ENCODE results near the gene HAGH.

HAGH gene

DNA sequence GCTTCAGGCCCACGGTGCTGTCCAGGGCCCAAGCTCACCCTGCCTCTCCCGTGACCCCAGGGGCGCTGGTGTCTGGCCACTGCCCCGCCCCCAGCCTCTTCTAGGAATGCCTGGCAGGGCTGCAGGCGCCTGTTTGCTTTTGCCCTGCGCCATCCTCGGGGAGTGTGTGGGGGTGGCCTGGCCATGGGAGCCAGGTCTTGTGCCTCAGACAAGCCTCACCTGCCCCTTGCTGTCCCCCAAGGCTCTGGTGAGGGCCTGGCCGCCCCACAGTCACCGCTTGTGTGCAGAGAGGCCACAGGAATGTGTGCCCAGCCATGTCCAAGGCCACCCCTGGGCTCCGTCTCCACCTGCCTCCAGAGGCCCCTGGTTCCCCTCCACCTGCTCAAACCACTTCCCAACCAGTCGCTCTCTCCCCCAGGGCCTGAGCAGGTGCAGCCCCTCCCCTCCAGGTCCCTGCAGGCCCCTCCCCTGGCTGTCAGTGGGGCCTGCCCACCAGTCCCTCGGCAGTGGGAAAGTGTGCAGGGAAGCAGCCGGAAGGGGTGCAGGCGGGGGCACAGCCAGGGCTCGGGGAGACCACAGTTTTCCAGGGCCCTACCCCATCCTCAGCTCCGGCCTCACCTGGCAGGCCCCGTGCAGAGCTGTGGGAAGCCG is 32.3 kb downstream of the HAGH start:
- H3K4me2 ChIP-seq: no peak overlapping the region
- H3K4me3 ChIP-seq: no peak overlapping the region
- H3K9me3 ChIP-seq: peaks cover 24% of the 10 kb centered on the region
- H3K4me1 ChIP-seq: no peaks in the 10 kb centered on the region
- no peak overlapping the region for H3K27ac ChIP-seq
- no peaks in the 10 kb centered on the region for H3K27me3 ChIP-seq
- peaks cover 35% of the 10 kb centered on the region for H4K20me1 ChIP-seq
- no peak overlapping the region for H3K9ac ChIP-seq
- TF ChIP-seq Cebpa-rat (IDR thresholded peaks at IDR 0.05): no peak
- H3K36me3 ChIP-seq: peaks cover 55% of the 10 kb centered on the region

- Histone ChIP-seq H3K4me3 (no peak within 1 kb of the TSS), H3K36me3 (peaks cover 55% of the 10 kb centered on the region), H3K27me3 (no peaks in the 10 kb centered on the region), H3K9me3 (peaks cover 18% of the 10 kb centered on the region), H3K4me1 (no peaks in the 10 kb centered on the region), H4K20me1 (peaks cover 41% of the 10 kb centered on the region), H3K27ac (no peak within 1 kb of the TSS), H3K4me2 (no peak within 1 kb of the TSS), H3K9ac (no peak within 1 kb of the TSS)
- no peak for TF ChIP-seq Cebpa-rat (IDR thresholded peaks at IDR 0.05)
Observed at GRCh38 chr16:1793578-1794220, 32.9 kb downstream of the HAGH start, which contains the start of gene IGFALS. IGFALS (minus strand) TSS chr16:1793705; CDS start chr16:1793652, 53 bp downstream.

GRCh38 chr16:1792836-1793577 is 33.6 kb downstream of the HAGH start:
- peaks cover 55% of the 10 kb centered on the region for H3K36me3 ChIP-seq
- H3K9me3 ChIP-seq: peaks cover 11% of the 10 kb centered on the region
- H4K20me1 ChIP-seq: peaks cover 48% of the 10 kb centered on the region
- H3K27me3 ChIP-seq: no peaks in the 10 kb centered on the region
- no peaks in the 10 kb centered on the region for H3K4me1 ChIP-seq
- no peak overlapping the region for H3K4me3 ChIP-seq
- H3K9ac ChIP-seq: no peak overlapping the region
- H3K4me2 ChIP-seq: no peak overlapping the region
- H3K27ac ChIP-seq: no peak overlapping the region
- TF ChIP-seq Cebpa-rat (IDR thresholded peaks at IDR 0.05): no peak

- Histone ChIP-seq H3K27me3 (no peaks in the 10 kb centered on the region), H4K20me1 (peaks cover 56% of the 10 kb centered on the region), H3K4me3 (no peak overlapping the region), H3K27ac (no peak overlapping the region), H3K36me3 (peaks cover 58% of the 10 kb centered on the region), H3K9me3 (peaks cover 3% of the 10 kb centered on the region), H3K4me1 (no peaks in the 10 kb centered on the region), H3K9ac (no peak overlapping the region), H3K4me2 (no peak overlapping the region)
- no peak for TF ChIP-seq Cebpa-rat (IDR thresholded peaks at IDR 0.05)
Observed at GRCh38 chr16:1791943-1792812, 34.4 kb downstream of the HAGH start.

DNA sequence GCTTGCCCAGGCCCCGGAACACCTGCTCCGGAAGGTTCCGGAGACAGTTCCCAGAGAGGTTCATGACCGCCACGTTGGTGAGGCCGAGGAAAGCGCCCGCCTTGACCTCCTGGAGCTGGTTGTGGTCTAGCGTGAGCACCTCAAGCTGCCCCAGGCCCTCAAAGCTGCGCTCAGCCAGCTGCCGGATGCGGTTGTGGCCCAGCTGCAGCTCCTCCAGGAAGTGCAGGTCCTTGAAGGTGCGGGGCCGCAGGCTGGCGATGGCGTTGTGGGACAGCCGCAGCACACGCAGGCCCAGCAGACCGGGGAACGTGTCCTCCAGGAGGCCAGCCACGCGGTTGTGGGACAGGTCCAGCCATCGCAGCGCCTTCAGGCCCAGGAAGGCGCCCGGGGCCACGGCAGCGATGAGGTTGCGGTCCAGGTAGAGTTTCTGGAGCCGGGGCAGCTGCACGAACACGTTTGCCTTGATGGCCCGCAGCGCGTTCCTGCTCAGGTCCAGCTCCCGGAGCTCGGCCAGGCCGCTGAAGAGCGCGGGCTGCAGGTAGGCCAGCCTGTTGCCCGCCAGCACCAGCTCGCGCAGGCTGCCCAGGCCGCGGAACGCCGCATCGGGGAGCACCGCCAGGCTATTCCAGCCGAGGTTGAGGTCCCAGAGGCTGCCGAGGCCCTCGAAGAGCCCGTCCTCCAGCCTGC is 35.2 kb downstream of the HAGH start:
- no peak overlapping the region for H3K4me3 ChIP-seq
- peaks cover 65% of the 10 kb centered on the region for H3K36me3 ChIP-seq
- H4K20me1 ChIP-seq: peaks cover 64% of the 10 kb centered on the region
- H3K9me3 ChIP-seq: no peaks in the 10 kb centered on the region
- no peak overlapping the region for H3K4me2 ChIP-seq
- H3K9ac ChIP-seq: no peak overlapping the region
- H3K4me1 ChIP-seq: no peaks in the 10 kb centered on the region
- H3K27ac ChIP-seq: no peak overlapping the region
- H3K27me3 ChIP-seq: no peaks in the 10 kb centered on the region
- TF ChIP-seq Cebpa-rat (IDR thresholded peaks at IDR 0.05): no peak

GRCh38 chr16:1790611-1791255 is 35.9 kb downstream of the HAGH start:
- Histone ChIP-seq H3K36me3 (peaks cover 71% of the 10 kb centered on the region), H3K4me3 (no peak overlapping the region), H3K4me1 (no peaks in the 10 kb centered on the region), H4K20me1 (peaks cover 71% of the 10 kb centered on the region), H3K27me3 (no peaks in the 10 kb centered on the region), H3K9me3 (no peaks in the 10 kb centered on the region), H3K9ac (no peak overlapping the region), H3K27ac (no peak overlapping the region), H3K4me2 (no peak overlapping the region)
- no peak for TF ChIP-seq Cebpa-rat (IDR thresholded peaks at IDR 0.05)

DNA sequence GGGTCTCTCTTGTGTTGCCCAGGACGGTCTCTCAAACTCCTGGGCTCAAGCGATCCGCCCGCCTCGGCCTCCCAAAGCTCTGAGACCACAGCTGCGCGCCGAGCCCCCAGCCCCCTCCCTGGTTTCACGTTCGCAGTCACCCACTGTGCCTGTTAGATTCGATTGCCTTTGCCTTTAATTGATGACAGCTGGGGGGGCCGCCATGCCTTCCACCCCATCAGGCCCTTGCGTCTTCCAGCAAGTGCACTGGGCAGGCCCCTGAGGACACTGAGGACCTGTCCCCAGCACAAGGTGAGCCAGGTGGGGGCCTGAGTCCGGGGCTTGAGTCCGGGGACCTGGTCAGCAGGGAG is 36.4 kb downstream of the HAGH start:
- Histone ChIP-seq H3K4me3 (no peak overlapping the region), H3K27ac (no peak overlapping the region), H3K9ac (no peak overlapping the region), H3K4me1 (no peaks in the 10 kb centered on the region), H3K9me3 (no peaks in the 10 kb centered on the region), H3K36me3 (peaks cover 76% of the 10 kb centered on the region), H3K27me3 (no peaks in the 10 kb centered on the region), H4K20me1 (peaks cover 76% of the 10 kb centered on the region), H3K4me2 (no peak overlapping the region)
- TF ChIP-seq Cebpa-rat (IDR thresholded peaks at IDR 0.05): no peak

GRCh38 chr16:1789643-1790045 is 37.0 kb downstream of the HAGH start:
- Histone ChIP-seq H3K4me1 (0 out of 2 replicates have a peak, but pooled peaks cover 2% of the 10 kb centered on the region), H3K27me3 (no peaks in the 10 kb centered on the region), H4K20me1 (peaks cover 82% of the 10 kb centered on the region), H3K4me2 (no peak overlapping the region), H3K27ac (no peak overlapping the region), H3K9me3 (no peaks in the 10 kb centered on the region), H3K4me3 (no peak overlapping the region), H3K36me3 (peaks cover 82% of the 10 kb centered on the region), H3K9ac (no peak overlapping the region)
- TF ChIP-seq Cebpa-rat (IDR thresholded peaks at IDR 0.05): no peak

GRCh38 chr16:1788708-1789100 is 37.9 kb downstream of the HAGH start:
- H3K4me1 ChIP-seq: peaks cover 12% of the 10 kb centered on the region
- no peak overlapping the region for H3K9ac ChIP-seq
- H3K9me3 ChIP-seq: no peaks in the 10 kb centered on the region
- H4K20me1 ChIP-seq: peaks cover 91% of the 10 kb centered on the region
- no peak overlapping the region for H3K27ac ChIP-seq
- no peak overlapping the region for H3K4me2 ChIP-seq
- no peaks in the 10 kb centered on the region for H3K27me3 ChIP-seq
- TF ChIP-seq Cebpa-rat (IDR thresholded peaks at IDR 0.05): no peak
- peaks cover 82% of the 10 kb centered on the region for H3K36me3 ChIP-seq
- H3K4me3 ChIP-seq: no peak overlapping the region

Measured in BLaER1 (cell line).